PC-9 (cell line): Measurements from ENCODE around the gene MED27. TPM values are rescaled to one million over a fixed set of nuclear protein-coding genes. Genes with fewer than 3 reads are reported as not detected.

ENCODE experiments used
- BruUV-seq: library from RNA; stranded (reverse); fragments of 400-500 nt; replicated peaks from 2 replicates; lab custom pipeline; 2021; lab: Mats Ljungman, UMichigan
- CTCF ChIA-PET: fragments of 300-600 bp; sonication (Branson Sonifier 250); formaldehyde crosslinking; loops from one replicate; lab custom pipeline; 2022; ENCODE audit warnings: antibody characterized with exemption; lab: Charles Lee
- POLR2A ChIA-PET: fragments of 300-600 bp; sonication (Branson Sonifier 250); formaldehyde crosslinking; loops from one replicate; lab custom pipeline; 2022; ENCODE audit warnings: antibody characterized with exemption; ENCODE audit not compliant: unreplicated experiment; lab: Charles Lee
- DNase-seq, 2 experiments: peaks; one replicate each; pipeline versions ENCODE4 v3.0.0 to v3.0.0-alpha.2; 2015 to 2022; ENCODE audit warnings: mixed read lengths in 1 of 2
- H2AFZ ChIP-seq: fragments of 200-600 bp; sonication (generic); 2 replicates; pipeline ENCODE4 v1.8.1; 2017; ENCODE audit warnings: antibody characterized with exemption
- H3F3A ChIP-seq: fragments of 200-600 bp; sonication (generic); 2 replicates; pipeline ENCODE4 v1.8.1; 2017; ENCODE audit warnings: antibody characterized with exemption, mild to moderate bottlenecking, low read depth; ENCODE audit not compliant: insufficient read depth
- H3K27ac ChIP-seq: fragments of 200-600 bp; sonication (generic); 2 replicates; pipeline ENCODE4 v1.6.1; 2016; ENCODE audit warnings: mixed run types
- H3K27me3 ChIP-seq: fragments of 200-600 bp; sonication (generic); 2 replicates; pipeline ENCODE4 v1.6.1; 2016; ENCODE audit warnings: low read depth, mixed run types; ENCODE audit not compliant: insufficient read depth
- H3K36me3 ChIP-seq: fragments of 200-600 bp; sonication (generic); 2 replicates; pipeline ENCODE4 v1.6.1; 2016; ENCODE audit warnings: low read depth, mixed run types
- H3K4me1 ChIP-seq: fragments of 200-600 bp; sonication (generic); replicated peaks from 2 replicates; pipeline ENCODE4 v1.6.1; 2016; ENCODE audit warnings: mixed run types; ENCODE audit not compliant: insufficient read depth
- H3K4me2 ChIP-seq: fragments of 200-600 bp; sonication (generic); 2 replicates; pipeline ENCODE4 v1.6.1; 2017; ENCODE audit warnings: mixed run types
- H3K4me3 ChIP-seq: fragments of 200-600 bp; sonication (generic); 2 replicates; pipeline ENCODE4 v1.6.1; 2016; ENCODE audit warnings: mixed run types
- H3K79me2 ChIP-seq: fragments of 200-600 bp; sonication (generic); 2 replicates; pipeline ENCODE4 v1.6.1; 2017; ENCODE audit warnings: low read depth, mixed run types
- H3K9me2 ChIP-seq: fragments of 200-600 bp; sonication (generic); 2 replicates; pipeline ENCODE4 v1.8.1; 2017; ENCODE audit warnings: mild to moderate bottlenecking; ENCODE audit not compliant: insufficient read depth
- H3K9me3 ChIP-seq: fragments of 200-600 bp; sonication (generic); 2 replicates; pipeline ENCODE4 v1.8.1; 2016; ENCODE audit warnings: low read depth; ENCODE audit not compliant: insufficient read depth
- H4K20me1 ChIP-seq: fragments of 200-600 bp; sonication (generic); 2 replicates; pipeline ENCODE4 v1.8.1; 2017; ENCODE audit not compliant: insufficient read depth
- EZH2 ChIP-seq: fragments of 200-600 bp; sonication (generic); IDR thresholded peaks from 2 replicates; pipeline ENCODE4 v1.8.0; 2017; ENCODE audit warnings: antibody characterized with exemption, low read depth
- intact Hi-C: fragments of 100-400 bp; cut with micrococcal nuclease; formaldehyde crosslinking; loops from one replicate; pipeline ENCODE4 v1.10.0; 2022; ENCODE audit not compliant: unreplicated experiment
- total RNA-seq: library from RNA; stranded (reverse); gene quantifications from 2 replicates; pipeline ENCODE4 v1.2.3, GENCODE V29; 2021
- TF ChIP-seq, protein P1 (sequence below): fragments of 200-600 bp; sonication (generic); conservative IDR thresholded peaks from 2 replicates; pipeline ENCODE4 v1.6.1; 2017; ENCODE audit warnings: mixed run types, antibody characterized with exemption, mild to moderate bottlenecking, moderate library complexity

Gene MED27
- total RNA-seq, 1 experiment from 2014 or later, result 31.2 TPM

GRCh38 chr9:132036521-132036920 lies 43.1 kb downstream of the MED27 start:
- peaks cover 15% of the 10 kb centered on the region for H4K20me1 ChIP-seq
- H3K9me2 ChIP-seq, result no peaks in the 10 kb centered on the region
- no TSS peak for BruUV-seq

GRCh38 chr9:132035679-132036078 lies 44.0 kb downstream of the MED27 start:
- intact Hi-C loops, result no loop called here
- no peak overlapping the region for H3K4me2 ChIP-seq
- DNase-seq, result no peak
- ChIA-PET CTCF (no interaction called here), POLR2A (interaction anchor here (0.7 kb wide), 1 partner anchor 34 kb away, joined by 5 read pairs; no protein-coding TSS in a partner anchor)
- H3K9me3 ChIP-seq, result no peaks in the 10 kb centered on the region
- BruUV-seq, result no TSS peak
- H3K27ac ChIP-seq, result no peak overlapping the region
- H3F3A ChIP-seq, result no peaks in the 10 kb centered on the region
- no peaks in the 10 kb centered on the region for H3K4me1 ChIP-seq
- TF ChIP-seq EZH2, result no peak
- TF ChIP-seq, protein P1, sequence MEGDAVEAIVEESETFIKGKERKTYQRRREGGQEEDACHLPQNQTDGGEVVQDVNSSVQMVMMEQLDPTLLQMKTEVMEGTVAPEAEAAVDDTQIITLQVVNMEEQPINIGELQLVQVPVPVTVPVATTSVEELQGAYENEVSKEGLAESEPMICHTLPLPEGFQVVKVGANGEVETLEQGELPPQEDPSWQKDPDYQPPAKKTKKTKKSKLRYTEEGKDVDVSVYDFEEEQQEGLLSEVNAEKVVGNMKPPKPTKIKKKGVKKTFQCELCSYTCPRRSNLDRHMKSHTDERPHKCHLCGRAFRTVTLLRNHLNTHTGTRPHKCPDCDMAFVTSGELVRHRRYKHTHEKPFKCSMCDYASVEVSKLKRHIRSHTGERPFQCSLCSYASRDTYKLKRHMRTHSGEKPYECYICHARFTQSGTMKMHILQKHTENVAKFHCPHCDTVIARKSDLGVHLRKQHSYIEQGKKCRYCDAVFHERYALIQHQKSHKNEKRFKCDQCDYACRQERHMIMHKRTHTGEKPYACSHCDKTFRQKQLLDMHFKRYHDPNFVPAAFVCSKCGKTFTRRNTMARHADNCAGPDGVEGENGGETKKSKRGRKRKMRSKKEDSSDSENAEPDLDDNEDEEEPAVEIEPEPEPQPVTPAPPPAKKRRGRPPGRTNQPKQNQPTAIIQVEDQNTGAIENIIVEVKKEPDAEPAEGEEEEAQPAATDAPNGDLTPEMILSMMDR, result no peak
- H3K4me3 ChIP-seq, result no peak overlapping the region
- H3K36me3 ChIP-seq, result no peaks in the 10 kb centered on the region
- peaks cover 15% of the 10 kb centered on the region for H4K20me1 ChIP-seq
- no peaks in the 10 kb centered on the region for H3K9me2 ChIP-seq
- peaks cover 5% of the 10 kb centered on the region; the same call in 1 of the 2 replicates for H3K79me2 ChIP-seq
- H2AFZ ChIP-seq, result no peak overlapping the region
- no peaks in the 10 kb centered on the region for H3K27me3 ChIP-seq

More at GRCh38 chr9:132036521-132036920, 43.1 kb downstream of the MED27 start:
- no peaks in the 10 kb centered on the region for H3K4me1 ChIP-seq
- H3K4me3 ChIP-seq, result no peak overlapping the region
- TF ChIP-seq, protein P1, result no peak
- TF ChIP-seq EZH2, result no peak
- ChIA-PET CTCF (no interaction called here), POLR2A (no interaction called here)
- DNase-seq, result no peak
- no peaks in the 10 kb centered on the region for H3K9me3 ChIP-seq
- no peak overlapping the region for H2AFZ ChIP-seq
- H3K4me2 ChIP-seq, result no peak overlapping the region
- H3K36me3 ChIP-seq, result no peaks in the 10 kb centered on the region
- H3K79me2 ChIP-seq, result peaks cover 5% of the 10 kb centered on the region; the same call in 1 of the 2 replicates
- no peaks in the 10 kb centered on the region for H3K27me3 ChIP-seq
- H3K27ac ChIP-seq, result no peak overlapping the region
- intact Hi-C loops, result no loop called here
- no peaks in the 10 kb centered on the region for H3F3A ChIP-seq

- Histone ChIP-seq H3K27ac (no peak overlapping the region), H2AFZ (no peak overlapping the region), H3K4me1 (peaks cover 19% of the 10 kb centered on the region), H3K79me2 (peaks cover 8% of the 10 kb centered on the region; the same call in 1 of the 2 replicates), H3K4me3 (no peak overlapping the region), H3K36me3 (no peaks in the 10 kb centered on the region), H3F3A (0 out of 2 replicates have a peak, but pooled peaks cover 2% of the 10 kb centered on the region), H3K4me2 (no peak overlapping the region), H4K20me1 (peaks cover 22% of the 10 kb centered on the region), H3K9me2 (no peaks in the 10 kb centered on the region), H3K27me3 (no peaks in the 10 kb centered on the region), H3K9me3 (no peaks in the 10 kb centered on the region)
- TF ChIP-seq, protein P1, result no peak
- TF ChIP-seq EZH2, result no peak
- ChIA-PET POLR2A (no interaction called here), CTCF (no interaction called here)
- intact Hi-C loops, result no loop called here
- DNase-seq, result no peak
- no TSS peak for BruUV-seq
These were observed 47.3 kb downstream of the MED27 start for GRCh38 chr9:132032238-132032950.
